H9 (cell line): ENCODE results near the gene TMC1. TPM values are rescaled to one million over a fixed set of nuclear protein-coding genes. Genes with fewer than 3 reads are reported as not detected.

Source experiments
- DNase-seq: peaks from one replicate; pipeline ENCODE4 v3.0.0-alpha.2; 2017
- H2AFZ ChIP-seq: one replicate; pipeline ENCODE4 v1.6.1; 2013; ENCODE audit warnings: mild to moderate bottlenecking, low read length, control low read depth, moderate library complexity
- H2AK5ac ChIP-seq: 2 replicates; pipeline ENCODE4 v1.6.1; 2013; ENCODE audit warnings: low read length, control low read depth, mixed read lengths; ENCODE audit not compliant: insufficient read length
- H2BK120ac ChIP-seq: one replicate; pipeline ENCODE4 v1.6.1; 2013; ENCODE audit warnings: low read depth, mild to moderate bottlenecking, low read length, control low read depth, inconsistent platforms; ENCODE audit not compliant: poor library complexity, severe bottlenecking
- H2BK12ac ChIP-seq: 2 replicates; pipeline ENCODE4 v1.6.1; 2013; ENCODE audit warnings: low read length, control low read depth, mixed read lengths, low read depth; ENCODE audit not compliant: insufficient read length
- H2BK15ac ChIP-seq: 2 replicates; pipeline ENCODE4 v1.6.1; 2013; ENCODE audit warnings: low read depth, low read length, control low read depth
- H2BK20ac ChIP-seq: one replicate; pipeline ENCODE4 v1.6.1; 2013; ENCODE audit warnings: low read depth, mild to moderate bottlenecking, low read length, control low read depth, inconsistent platforms; ENCODE audit not compliant: poor library complexity, severe bottlenecking
- H2BK5ac ChIP-seq: 2 replicates; pipeline ENCODE4 v1.6.1; 2013; ENCODE audit warnings: low read length, control low read depth, mixed read lengths; ENCODE audit not compliant: insufficient read length
- H3K14ac ChIP-seq: 2 replicates; pipeline ENCODE4 v1.6.1; 2013; ENCODE audit warnings: low read length, control low read depth; ENCODE audit not compliant: insufficient read depth
- H3K18ac ChIP-seq: 2 replicates; pipeline ENCODE4 v1.6.1; 2013; ENCODE audit warnings: low read depth, mild to moderate bottlenecking, mixed read lengths, low read length, control low read depth; ENCODE audit not compliant: insufficient read length
- H3K23ac ChIP-seq: 2 replicates; pipeline ENCODE4 v1.6.1; 2013; ENCODE audit warnings: low read length, control low read depth, mixed read lengths, low read depth; ENCODE audit not compliant: insufficient read length
- H3K23me2 ChIP-seq: 2 replicates; pipeline ENCODE4 v1.6.1; 2013; ENCODE audit warnings: low read depth, mild to moderate bottlenecking, mixed read lengths, low read length, control low read depth; ENCODE audit not compliant: insufficient read length, poor library complexity, severe bottlenecking
- H3K27ac ChIP-seq: 2 replicates; pipeline ENCODE4 v1.5.1; 2013; ENCODE audit warnings: low read length, control low read depth, mixed read lengths, low read depth; ENCODE audit not compliant: insufficient read length
- H3K27me3 ChIP-seq: 2 replicates; pipeline ENCODE4 v1.6.1; 2013; ENCODE audit warnings: low read length, control low read depth, inconsistent platforms; ENCODE audit not compliant: insufficient read depth
- H3K4ac ChIP-seq: 2 replicates; pipeline ENCODE4 v1.6.1; 2013; ENCODE audit warnings: low read depth, mild to moderate bottlenecking, control low read depth, inconsistent platforms, low read length, moderate library complexity
- H3K4me1 ChIP-seq: 2 replicates; pipeline ENCODE4 v1.6.1; 2013; ENCODE audit warnings: low read length, control low read depth, inconsistent platforms; ENCODE audit not compliant: insufficient read depth
- H3K4me2 ChIP-seq: 2 replicates; pipeline ENCODE4 v1.6.1; 2013; ENCODE audit warnings: low read length, control low read depth, mixed read lengths; ENCODE audit not compliant: insufficient read length, insufficient read depth
- H3K56ac ChIP-seq: 2 replicates; pipeline ENCODE4 v1.6.1; 2013; ENCODE audit warnings: low read depth, mild to moderate bottlenecking, mixed read lengths, low read length, control low read depth; ENCODE audit not compliant: insufficient read length
- H3K79me1 ChIP-seq: 2 replicates; pipeline ENCODE4 v1.6.1; 2013; ENCODE audit warnings: low read depth, mild to moderate bottlenecking, moderate library complexity, low read length, control low read depth, inconsistent platforms; ENCODE audit not compliant: insufficient read depth, poor library complexity, severe bottlenecking
- H3K79me2 ChIP-seq: 2 replicates; pipeline ENCODE4 v1.6.1; 2013; ENCODE audit warnings: low read length, control low read depth, inconsistent platforms; ENCODE audit not compliant: insufficient read depth
- H3K9ac ChIP-seq: 2 replicates; pipeline ENCODE4 v1.6.1; 2013; ENCODE audit warnings: low read length, control low read depth, mixed read lengths; ENCODE audit not compliant: insufficient read length; ENCODE audit errors: extremely low read depth
- H3K9me3 ChIP-seq: one replicate; pipeline ENCODE4 v1.6.1; 2013; ENCODE audit warnings: low read depth, low read length, inconsistent platforms; ENCODE audit not compliant: control insufficient read depth
- H3T11ph ChIP-seq: one replicate; pipeline ENCODE4 v1.6.1; 2013; ENCODE audit warnings: mild to moderate bottlenecking, low read length, control low read depth, inconsistent platforms
- H4K20me1 ChIP-seq: one replicate; pipeline ENCODE4 v1.6.1; 2013; ENCODE audit not compliant: control insufficient read depth, insufficient read length, insufficient read depth
- H4K5ac ChIP-seq: 2 replicates; pipeline ENCODE4 v1.6.1; 2013; ENCODE audit warnings: low read depth, mild to moderate bottlenecking, mixed read lengths, low read length, control low read depth; ENCODE audit not compliant: insufficient read length
- H4K8ac ChIP-seq: replicated peaks from 2 replicates; pipeline ENCODE4 v1.6.1; 2013; ENCODE audit warnings: low read length, control low read depth, mixed read lengths, low read depth; ENCODE audit not compliant: insufficient read length
- H4K91ac ChIP-seq: 2 replicates; pipeline ENCODE4 v1.6.1; 2013; ENCODE audit warnings: low read depth, mild to moderate bottlenecking, moderate library complexity, mixed read lengths, low read length, control low read depth; ENCODE audit not compliant: insufficient read length
- H3K27ac Mint-ChIP-seq, 3 experiments: 2 replicates in 2 of 3; 3 replicates in 1 of 3; pipeline ENCODE4 v1.8.0; 2020 to 2021; ENCODE audit warnings: mixed read lengths in 3 of 3, mild to moderate bottlenecking in 1 of 3, moderate library complexity in 1 of 3
- H3K27me3 Mint-ChIP-seq: 2 replicates; pipeline ENCODE4 v1.8.0; 2021; ENCODE audit warnings: low read depth, mild to moderate bottlenecking, moderate library complexity, mixed read lengths
- H3K36me3 Mint-ChIP-seq, 3 experiments: 2 replicates in 2 of 3; 3 replicates in 1 of 3; pipeline ENCODE4 v1.8.0; 2020 to 2021; ENCODE audit warnings: low read depth in 3 of 3, mixed read lengths in 3 of 3; ENCODE audit not compliant: insufficient read depth in 1 of 3
- H3K4me1 Mint-ChIP-seq, 2 experiments: 2 replicates each; pipeline ENCODE4 v1.8.0; 2020; ENCODE audit warnings: mixed read lengths in 2 of 2
- H3K4me3 Mint-ChIP-seq, 2 experiments: 2 replicates in 1 of 2; 3 replicates in 1 of 2; pipeline ENCODE4 v1.8.0; 2020 to 2021; ENCODE audit warnings: mild to moderate bottlenecking in 2 of 2, mixed read lengths in 2 of 2, moderate library complexity in 1 of 2
- H3K9me3 Mint-ChIP-seq, 2 experiments: 2 replicates in 1 of 2; 3 replicates in 1 of 2; pipeline ENCODE4 v1.8.0; 2020; ENCODE audit warnings: mild to moderate bottlenecking in 2 of 2, mixed read lengths in 2 of 2, moderate library complexity in 1 of 2
- WGBS: extraction: QIAGEN DNeasy Blood & Tissue Kit; methylation state at CpG from one replicate; pipeline ENCODE4 v1.1.7; 2013; ENCODE audit warnings: missing lambda C conversion rate, low lambda C conversion rate, mixed read lengths; ENCODE audit not compliant: insufficient read length; ENCODE audit errors: extremely low coverage; 5-methylcytosine and 5-hydroxymethylcytosine counted together
- total RNA-seq: library from RNA; stranded (reverse); gene quantifications from 2 replicates; pipeline ENCODE4 v1.2.1, GENCODE V29; 2021
- TF ChIP-seq, protein P1 (sequence below): fragments of 200-600 bp; sonication (generic); conservative IDR thresholded peaks from 3 replicates; pipeline ENCODE4 v1.8.0; 2021; ENCODE audit warnings: antibody characterized with exemption, mild to moderate bottlenecking

TMC1 gene
- total RNA-seq, 1 experiment from 2014 or later = 2.4 TPM

DNA sequence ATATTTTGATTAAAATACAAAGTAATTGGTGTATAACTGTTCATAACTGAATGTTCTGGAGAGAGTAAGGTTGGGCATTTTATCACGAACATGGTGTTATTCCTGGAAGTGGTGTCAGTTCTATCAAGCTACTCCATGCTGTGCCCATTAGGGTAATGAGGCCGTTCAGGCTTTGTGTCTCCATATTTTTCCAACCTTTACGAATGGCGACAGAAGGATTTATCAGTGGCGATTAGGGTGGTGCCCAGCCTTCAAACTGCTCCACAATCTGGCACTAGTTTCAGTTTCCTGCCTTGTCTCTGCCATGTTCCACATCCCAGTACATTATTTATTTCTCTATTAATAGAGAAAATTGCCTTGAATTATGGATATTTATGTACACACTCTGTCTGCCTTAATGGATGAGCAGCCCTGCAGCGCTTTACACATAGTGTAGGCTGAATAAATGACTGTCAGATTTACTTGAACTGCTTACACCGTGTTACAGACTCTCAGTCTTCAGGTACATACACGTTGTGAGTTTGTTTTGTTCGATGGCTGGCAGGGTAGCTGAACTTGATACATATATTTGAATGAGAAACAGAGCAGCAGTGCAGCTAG lies 23.9 kb upstream of the TMC1 start:
- no peaks in the 10 kb centered on the region for H3K79me1 ChIP-seq
- no peak overlapping the region for H3K23ac ChIP-seq
- H3K18ac ChIP-seq = no peak overlapping the region
- H4K8ac ChIP-seq = no peak overlapping the region
- H2BK120ac ChIP-seq = no peak overlapping the region
- no peak overlapping the region for H2BK12ac ChIP-seq
- H3K4me1 ChIP-seq = no peaks in the 10 kb centered on the region
- no peak overlapping the region for H3K9ac ChIP-seq
- no peak for DNase-seq
- H3K4me3 Mint-ChIP-seq = no peak overlapping the region
- WGBS = no CpG with 5 or more reads among the region's 9 CpGs
- H3K27ac ChIP-seq = no peak overlapping the region
- H4K91ac ChIP-seq = no peak overlapping the region
- H2AFZ ChIP-seq = no peak overlapping the region
- H3K56ac ChIP-seq = no peak overlapping the region
- TF ChIP-seq, protein P1, sequence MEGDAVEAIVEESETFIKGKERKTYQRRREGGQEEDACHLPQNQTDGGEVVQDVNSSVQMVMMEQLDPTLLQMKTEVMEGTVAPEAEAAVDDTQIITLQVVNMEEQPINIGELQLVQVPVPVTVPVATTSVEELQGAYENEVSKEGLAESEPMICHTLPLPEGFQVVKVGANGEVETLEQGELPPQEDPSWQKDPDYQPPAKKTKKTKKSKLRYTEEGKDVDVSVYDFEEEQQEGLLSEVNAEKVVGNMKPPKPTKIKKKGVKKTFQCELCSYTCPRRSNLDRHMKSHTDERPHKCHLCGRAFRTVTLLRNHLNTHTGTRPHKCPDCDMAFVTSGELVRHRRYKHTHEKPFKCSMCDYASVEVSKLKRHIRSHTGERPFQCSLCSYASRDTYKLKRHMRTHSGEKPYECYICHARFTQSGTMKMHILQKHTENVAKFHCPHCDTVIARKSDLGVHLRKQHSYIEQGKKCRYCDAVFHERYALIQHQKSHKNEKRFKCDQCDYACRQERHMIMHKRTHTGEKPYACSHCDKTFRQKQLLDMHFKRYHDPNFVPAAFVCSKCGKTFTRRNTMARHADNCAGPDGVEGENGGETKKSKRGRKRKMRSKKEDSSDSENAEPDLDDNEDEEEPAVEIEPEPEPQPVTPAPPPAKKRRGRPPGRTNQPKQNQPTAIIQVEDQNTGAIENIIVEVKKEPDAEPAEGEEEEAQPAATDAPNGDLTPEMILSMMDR = no peak
- H3T11ph ChIP-seq = no peak overlapping the region
- no peak overlapping the region for H3K4ac ChIP-seq
- no peaks in the 10 kb centered on the region for H3K79me2 ChIP-seq
- no peaks in the 10 kb centered on the region for H3K27me3 ChIP-seq
- no peaks in the 10 kb centered on the region for H4K20me1 ChIP-seq
- no peak overlapping the region for H2AK5ac ChIP-seq
- no peak overlapping the region for H3K4me2 ChIP-seq
- no peak overlapping the region for H3K27ac Mint-ChIP-seq
- no peaks in the 10 kb centered on the region for H3K9me3 Mint-ChIP-seq
- H3K14ac ChIP-seq = no peak overlapping the region
- no peak overlapping the region for H2BK15ac ChIP-seq
- H3K23me2 ChIP-seq = no peaks in the 10 kb centered on the region
- H3K36me3 Mint-ChIP-seq = no peaks in the 10 kb centered on the region
- no peak overlapping the region for H2BK5ac ChIP-seq
- peaks cover 12 to 17% of the 10 kb centered on the region in 2 experiments for H3K4me1 Mint-ChIP-seq
- H2BK20ac ChIP-seq = no peak overlapping the region
- no peak overlapping the region for H4K5ac ChIP-seq
- H3K27me3 Mint-ChIP-seq = no peaks in the 10 kb centered on the region; the same call in 1 of the 2 replicates
- no peaks in the 10 kb centered on the region for H3K9me3 ChIP-seq
